Measurements from ENCODE around the gene NPC1L1. TPM values are rescaled to one million over a fixed set of nuclear protein-coding genes. Genes with fewer than 3 reads are reported as not detected.

Gene NPC1L1
- total and polyA plus RNA-seq, 10 of the 15 experiments (the other 5 are each of a cell fraction or from before 2014, with no cell fraction given) = 0.01 to 0.90 TPM; not detected in 8

DNA sequence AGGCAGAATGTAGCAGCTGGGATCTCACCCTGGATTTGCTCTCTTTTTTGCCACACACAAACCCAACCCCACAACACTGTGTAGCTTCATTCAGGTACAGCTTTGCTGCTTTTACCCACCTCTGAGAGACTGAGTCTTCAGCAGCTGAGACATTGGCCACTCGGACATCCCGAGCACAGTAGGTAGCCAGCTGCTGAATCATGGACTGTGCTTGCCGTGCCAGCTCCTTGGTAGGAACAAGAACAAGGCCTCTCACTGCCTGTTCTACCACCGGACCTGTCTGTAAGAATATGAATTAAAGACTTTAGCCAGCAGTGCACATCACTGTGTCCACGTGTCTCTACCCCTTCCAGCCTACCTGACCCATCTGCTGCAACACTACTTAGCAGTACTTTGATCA, 31.6 kb upstream of the NPC1L1 start:
- Histone ChIP-seq H3K79me2 (ENCODE audit: control insufficient read depth, insufficient read depth, low read length) (peaks cover 35% of the 10 kb centered on the region), H3K27me3 (replicated peaks in 1 of 2; ENCODE audit: control insufficient read depth in 2 of 2, insufficient read depth in 2 of 2, low read length in 1 of 2) (no peaks in the 10 kb centered on the region), H3K4me2 (ENCODE audit: control insufficient read depth, insufficient read depth) (peak overlapping the region; percentile 85), H2AFZ (ENCODE audit: control insufficient read depth, low read depth, low read length) (no peak overlapping the region), H3K27ac (ENCODE audit: control insufficient read depth, insufficient read depth) (peak overlapping the region; percentile 94; the same call in 1 of the 2 replicates), H4K20me1 (ENCODE audit: control insufficient read depth, insufficient read depth) (no peaks in the 10 kb centered on the region; the same call in 1 of the 2 replicates), H3K9ac (ENCODE audit: control insufficient read depth, insufficient read depth, low read length) (peak overlapping the region; percentile 92), H3K36me3 (ENCODE audit: control insufficient read depth in 2 of 2, insufficient read depth in 2 of 2, low read length in 1 of 2) (peaks cover 25 to 41% of the 10 kb centered on the region in 2 experiments), H3K9me3 (replicated peaks; ENCODE audit: control insufficient read depth, insufficient read depth, low read length) (no peaks in the 10 kb centered on the region), H3K4me3 (peak overlapping the region; percentile 94), H3K4me1 (ENCODE audit: control insufficient read depth, insufficient read depth, low read length) (peaks cover 11% of the 10 kb centered on the region)
- in situ Hi-C loops (cut with MboI) (no loop called here), intact Hi-C loops (cut with micrococcal nuclease; ENCODE audit: unreplicated experiment) (no loop called here)
- DNase-seq (ENCODE audit: low read depth, low spot score) = no peak
- FAIRE-seq = no peak
- RAD21 ChIA-PET (ENCODE audit: unreplicated experiment) = interaction anchor here (1.2 to 1.7 kb wide), 3 partner anchors 8 to 276 kb away, joined by 5 to 9 read pairs (median 5); partner anchors contain the start of gene TMED4
- CTCF ChIA-PET = interaction anchor here (1.4 to 4.4 kb wide), 3 partner anchors 8 to 331 kb away, joined by 6 to 23 read pairs (median 6); partner anchors contain the start of gene TMED4
- POLR2A ChIA-PET = interaction anchor here (0.9 to 3.0 kb wide), 7 partner anchors 9 to 279 kb away, joined by 3 to 18 read pairs (median 5); partner anchors contain the start of gene TMED4
- ATAC-seq = no peak
- WGBS (ENCODE audit: insufficient coverage, insufficient replicate concordance, low lambda C conversion rate, missing lambda C conversion rate) = 42% methylated on average over 5 of the region's 5 CpGs
- TF ChIP-seq, protein P1, sequence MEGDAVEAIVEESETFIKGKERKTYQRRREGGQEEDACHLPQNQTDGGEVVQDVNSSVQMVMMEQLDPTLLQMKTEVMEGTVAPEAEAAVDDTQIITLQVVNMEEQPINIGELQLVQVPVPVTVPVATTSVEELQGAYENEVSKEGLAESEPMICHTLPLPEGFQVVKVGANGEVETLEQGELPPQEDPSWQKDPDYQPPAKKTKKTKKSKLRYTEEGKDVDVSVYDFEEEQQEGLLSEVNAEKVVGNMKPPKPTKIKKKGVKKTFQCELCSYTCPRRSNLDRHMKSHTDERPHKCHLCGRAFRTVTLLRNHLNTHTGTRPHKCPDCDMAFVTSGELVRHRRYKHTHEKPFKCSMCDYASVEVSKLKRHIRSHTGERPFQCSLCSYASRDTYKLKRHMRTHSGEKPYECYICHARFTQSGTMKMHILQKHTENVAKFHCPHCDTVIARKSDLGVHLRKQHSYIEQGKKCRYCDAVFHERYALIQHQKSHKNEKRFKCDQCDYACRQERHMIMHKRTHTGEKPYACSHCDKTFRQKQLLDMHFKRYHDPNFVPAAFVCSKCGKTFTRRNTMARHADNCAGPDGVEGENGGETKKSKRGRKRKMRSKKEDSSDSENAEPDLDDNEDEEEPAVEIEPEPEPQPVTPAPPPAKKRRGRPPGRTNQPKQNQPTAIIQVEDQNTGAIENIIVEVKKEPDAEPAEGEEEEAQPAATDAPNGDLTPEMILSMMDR (IDR thresholded peaks at IDR 0.05 in 2 of 3, conservative IDR thresholded peaks at IDR 0.05 in 1 of 3; ENCODE audit: control insufficient read depth in 2 of 3, extremely low read depth in 1 of 3, insufficient read depth in 1 of 3, low read depth in 3 of 3, low read length in 3 of 3) = no peak
- TF ChIP-seq CREB1 (IDR thresholded peaks at IDR 0.05; ENCODE audit: low read depth) = no peak
- no peak for TF ChIP-seq ETV6 (conservative IDR thresholded peaks at IDR 0.05 in 1 of 2, IDR thresholded peaks at IDR 0.05 in 1 of 2; ENCODE audit: borderline replicate concordance in 1 of 2, low read depth in 1 of 2)
- no peak; the same call in 1 of the 2 replicates for TF ChIP-seq POLR2A (IDR thresholded peaks at IDR 0.05; ENCODE audit: low read depth, low read length)
- TF ChIP-seq, protein P2, sequence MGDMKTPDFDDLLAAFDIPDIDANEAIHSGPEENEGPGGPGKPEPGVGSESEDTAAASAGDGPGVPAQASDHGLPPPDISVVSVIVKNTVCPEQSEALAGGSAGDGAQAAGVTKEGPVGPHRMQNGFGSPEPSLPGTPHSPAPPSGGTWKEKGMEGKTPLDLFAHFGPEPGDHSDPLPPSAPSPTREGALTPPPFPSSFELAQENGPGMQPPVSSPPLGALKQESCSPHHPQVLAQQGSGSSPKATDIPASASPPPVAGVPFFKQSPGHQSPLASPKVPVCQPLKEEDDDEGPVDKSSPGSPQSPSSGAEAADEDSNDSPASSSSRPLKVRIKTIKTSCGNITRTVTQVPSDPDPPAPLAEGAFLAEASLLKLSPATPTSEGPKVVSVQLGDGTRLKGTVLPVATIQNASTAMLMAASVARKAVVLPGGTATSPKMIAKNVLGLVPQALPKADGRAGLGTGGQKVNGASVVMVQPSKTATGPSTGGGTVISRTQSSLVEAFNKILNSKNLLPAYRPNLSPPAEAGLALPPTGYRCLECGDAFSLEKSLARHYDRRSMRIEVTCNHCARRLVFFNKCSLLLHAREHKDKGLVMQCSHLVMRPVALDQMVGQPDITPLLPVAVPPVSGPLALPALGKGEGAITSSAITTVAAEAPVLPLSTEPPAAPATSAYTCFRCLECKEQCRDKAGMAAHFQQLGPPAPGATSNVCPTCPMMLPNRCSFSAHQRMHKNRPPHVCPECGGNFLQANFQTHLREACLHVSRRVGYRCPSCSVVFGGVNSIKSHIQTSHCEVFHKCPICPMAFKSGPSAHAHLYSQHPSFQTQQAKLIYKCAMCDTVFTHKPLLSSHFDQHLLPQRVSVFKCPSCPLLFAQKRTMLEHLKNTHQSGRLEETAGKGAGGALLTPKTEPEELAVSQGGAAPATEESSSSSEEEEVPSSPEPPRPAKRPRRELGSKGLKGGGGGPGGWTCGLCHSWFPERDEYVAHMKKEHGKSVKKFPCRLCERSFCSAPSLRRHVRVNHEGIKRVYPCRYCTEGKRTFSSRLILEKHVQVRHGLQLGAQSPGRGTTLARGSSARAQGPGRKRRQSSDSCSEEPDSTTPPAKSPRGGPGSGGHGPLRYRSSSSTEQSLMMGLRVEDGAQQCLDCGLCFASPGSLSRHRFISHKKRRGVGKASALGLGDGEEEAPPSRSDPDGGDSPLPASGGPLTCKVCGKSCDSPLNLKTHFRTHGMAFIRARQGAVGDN (IDR thresholded peaks at IDR 0.05) = no peak
- TF ChIP-seq CREM (IDR thresholded peaks at IDR 0.05; ENCODE audit: low read depth) = no peak
- TF ChIP-seq, protein P3, sequence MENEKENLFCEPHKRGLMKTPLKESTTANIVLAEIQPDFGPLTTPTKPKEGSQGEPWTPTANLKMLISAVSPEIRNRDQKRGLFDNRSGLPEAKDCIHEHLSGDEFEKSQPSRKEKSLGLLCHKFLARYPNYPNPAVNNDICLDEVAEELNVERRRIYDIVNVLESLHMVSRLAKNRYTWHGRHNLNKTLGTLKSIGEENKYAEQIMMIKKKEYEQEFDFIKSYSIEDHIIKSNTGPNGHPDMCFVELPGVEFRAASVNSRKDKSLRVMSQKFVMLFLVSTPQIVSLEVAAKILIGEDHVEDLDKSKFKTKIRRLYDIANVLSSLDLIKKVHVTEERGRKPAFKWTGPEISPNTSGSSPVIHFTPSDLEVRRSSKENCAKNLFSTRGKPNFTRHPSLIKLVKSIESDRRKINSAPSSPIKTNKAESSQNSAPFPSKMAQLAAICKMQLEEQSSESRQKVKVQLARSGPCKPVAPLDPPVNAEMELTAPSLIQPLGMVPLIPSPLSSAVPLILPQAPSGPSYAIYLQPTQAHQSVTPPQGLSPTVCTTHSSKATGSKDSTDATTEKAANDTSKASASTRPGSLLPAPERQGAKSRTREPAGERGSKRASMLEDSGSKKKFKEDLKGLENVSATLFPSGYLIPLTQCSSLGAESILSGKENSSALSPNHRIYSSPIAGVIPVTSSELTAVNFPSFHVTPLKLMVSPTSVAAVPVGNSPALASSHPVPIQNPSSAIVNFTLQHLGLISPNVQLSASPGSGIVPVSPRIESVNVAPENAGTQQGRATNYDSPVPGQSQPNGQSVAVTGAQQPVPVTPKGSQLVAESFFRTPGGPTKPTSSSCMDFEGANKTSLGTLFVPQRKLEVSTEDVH (IDR thresholded peaks at IDR 0.05; ENCODE audit: low read depth, partially characterized antibody) = no peak
- no TSS peak for BruUV-seq (replicated peaks)
- SMC1A ChIA-PET (ENCODE audit: uncharacterized antibody, unreplicated experiment) = interaction anchor here (1.0 to 4.1 kb wide), 3 partner anchors 8 to 309 kb away, joined by 3 to 17 read pairs (median 3); partner anchors contain the start of gene H2AZ2
